Measurements from ENCODE around the gene PNMA8B.

DNA sequence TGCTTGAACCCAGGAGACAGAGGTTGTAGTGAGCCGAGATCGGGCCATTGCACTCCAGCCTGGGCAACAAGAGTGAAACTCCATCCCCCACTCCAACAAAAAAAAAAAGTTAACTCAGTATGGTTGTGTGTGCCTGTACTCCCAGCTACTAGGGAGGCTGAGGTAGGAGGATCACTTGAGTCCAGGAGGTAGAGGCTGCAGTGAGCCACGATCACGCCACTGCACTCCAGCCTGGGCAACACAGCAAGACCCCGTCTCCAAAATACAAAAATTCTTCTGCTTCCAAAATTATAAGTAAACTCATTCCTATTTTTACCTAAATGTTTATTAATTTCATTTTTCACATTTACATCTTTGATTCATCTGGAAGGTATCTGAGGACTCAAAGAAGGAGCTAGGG lies 38.7 kb downstream of the PNMA8B start:
- TF ChIP-seq CTCF (IDR thresholded peaks at IDR 0.05) (no peak), ZFX (IDR thresholded peaks at IDR 0.05; ENCODE audit: borderline replicate concordance) (no peak)

Measured in 22Rv1 (cell line).